Middle frontal gyrus (tissue), 1 donor: ENCODE data around the gene RPTOR.
"Not testable (repeated sequence)": the region's sequence is repeated elsewhere in the genome, so short reads cannot be mapped to it uniquely, and the experiment has no call there.

Source experiments
- DNase-seq: peaks from one replicate; pipeline ENCODE4 v3.0.0-alpha.2; 2015; ENCODE audit warnings: low spot score; ENCODE audit errors: extremely low spot score

The RPTOR gene

GRCh38 chr17:80539022-80539641 is 5.5 kb upstream of the RPTOR start:
- DNase-seq, result no peak

DNA sequence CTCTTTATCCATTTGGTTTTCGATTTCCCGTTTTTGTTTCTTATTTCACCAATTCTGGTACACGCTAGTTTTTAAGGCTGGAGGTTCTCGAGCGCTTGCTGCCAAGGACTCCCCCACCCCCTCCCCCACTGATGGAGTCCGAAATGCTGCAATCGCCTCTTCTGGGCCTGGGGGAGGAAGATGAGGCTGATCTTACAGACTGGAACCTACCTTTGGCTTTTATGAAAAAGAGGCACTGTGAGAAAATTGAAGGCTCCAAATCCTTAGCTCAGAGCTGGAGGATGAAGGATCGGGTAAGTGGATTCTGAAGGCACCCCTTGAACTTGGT is 825 bp downstream of the RPTOR start:
- no peak for DNase-seq

DNA sequence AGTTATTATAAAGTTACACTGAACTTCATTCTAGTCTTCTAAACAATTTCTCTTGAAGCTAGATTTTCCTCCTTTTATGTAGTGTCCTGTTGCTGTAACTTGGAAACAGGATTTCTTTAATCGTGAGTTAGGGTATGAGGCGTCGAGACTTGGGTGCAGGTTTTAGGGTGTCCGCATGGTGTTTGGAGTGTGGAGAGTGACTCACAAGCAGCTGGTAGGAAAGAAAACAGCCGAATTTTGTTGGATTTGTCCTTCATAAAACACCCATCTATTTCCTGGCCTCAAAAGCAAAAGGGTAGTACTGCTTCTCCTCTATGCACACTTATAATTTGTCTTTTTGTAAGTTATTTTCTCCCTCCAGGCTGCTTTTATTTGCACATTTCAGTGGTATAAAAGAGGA is 1.6 kb downstream of the RPTOR start:
- no peak for DNase-seq

- no peak for DNase-seq
Measured at GRCh38 chr17:80552523-80552922, 7.9 kb downstream of the RPTOR start.

DNA sequence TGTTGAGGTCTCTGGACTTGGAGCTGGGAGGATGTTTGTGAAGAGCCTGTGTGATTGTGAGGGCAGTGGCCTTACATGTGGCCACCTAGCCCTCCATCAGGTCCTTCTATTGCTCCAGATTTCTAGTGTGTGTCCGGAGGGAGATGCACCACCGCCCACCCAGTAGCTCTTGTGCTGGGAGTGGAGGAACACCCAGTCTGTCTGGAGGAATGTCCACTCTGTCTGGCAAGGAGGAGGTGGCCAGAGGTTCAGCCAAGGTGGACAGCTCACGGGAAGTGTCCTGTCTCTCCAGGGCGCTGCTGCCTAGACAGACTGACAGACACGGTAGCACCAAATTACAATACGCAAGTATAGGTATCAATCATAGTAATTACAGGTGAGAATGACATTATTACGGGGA is 10.6 kb downstream of the RPTOR start:
- DNase-seq, result no peak

- no peak for DNase-seq
Measured at GRCh38 chr17:80558046-80558445, 13.4 kb downstream of the RPTOR start.

DNA sequence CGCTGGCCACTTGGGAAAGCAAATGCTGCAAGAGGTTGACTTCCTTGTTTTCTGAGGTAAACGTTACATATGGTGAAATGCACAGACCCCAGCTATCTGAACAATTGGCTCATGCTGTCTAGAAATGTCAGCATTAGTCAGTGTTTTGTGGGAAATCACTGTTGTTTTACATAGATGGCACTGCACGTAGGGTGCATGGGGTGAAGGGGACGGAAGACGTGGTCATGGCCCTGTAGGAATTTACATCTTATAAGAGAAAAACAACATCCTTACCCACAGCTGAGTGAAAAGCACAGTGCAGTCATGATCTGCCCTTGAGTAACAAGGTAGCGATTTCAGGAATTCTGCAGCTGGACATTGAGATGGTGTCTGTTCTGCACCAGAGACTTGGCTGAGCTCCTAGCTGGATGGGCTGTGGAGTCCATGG is 15.2 kb downstream of the RPTOR start:
- DNase-seq, result no peak

DNA sequence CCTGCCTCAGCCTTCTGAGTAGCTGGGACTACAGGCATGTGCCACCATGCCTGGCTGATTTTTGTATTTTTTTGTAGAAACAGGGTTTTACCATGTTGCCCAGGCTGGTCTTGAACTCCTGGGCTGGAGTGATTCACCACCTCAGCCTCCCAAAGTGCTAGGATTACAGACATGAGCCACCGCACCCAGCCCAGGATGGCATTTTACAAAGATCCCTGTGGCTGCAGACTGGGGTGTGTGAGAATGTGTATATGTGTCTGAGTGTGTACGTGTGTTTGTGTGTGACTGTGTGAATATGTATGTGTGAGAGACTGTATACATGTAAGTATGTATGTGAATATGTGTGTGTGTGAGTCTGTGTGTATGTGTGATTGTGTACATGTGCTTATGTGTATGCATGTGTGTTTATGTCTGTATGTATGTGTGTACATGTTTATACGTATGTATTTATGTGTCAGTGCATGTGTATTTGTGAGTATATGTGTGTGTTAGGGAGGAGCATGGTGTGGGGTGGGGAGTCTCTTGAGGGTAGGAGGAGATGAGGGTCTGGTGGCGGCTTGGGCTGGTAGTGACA is 17.0 kb downstream of the RPTOR start:
- DNase-seq, result no peak

DNA sequence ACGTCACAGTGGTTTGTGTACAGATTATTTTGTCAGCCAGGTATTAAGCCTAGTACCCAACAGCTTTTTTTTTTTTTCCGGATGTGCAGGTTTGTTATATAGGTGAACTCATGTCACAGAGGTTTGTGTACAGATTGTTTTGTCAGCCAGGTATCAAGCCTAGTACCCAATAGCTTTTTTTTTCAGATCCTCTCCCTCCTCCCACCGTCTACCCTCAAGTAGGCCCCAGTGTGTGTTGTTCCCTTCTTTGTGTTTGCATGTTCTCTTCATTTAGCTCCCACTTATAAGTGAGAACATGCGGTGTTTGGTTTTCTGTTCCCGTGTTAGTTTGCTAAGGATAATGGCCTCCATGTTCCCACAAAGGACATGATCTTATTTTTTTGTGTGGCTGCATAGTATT is 19.9 kb downstream of the RPTOR start:
- DNase-seq, result no peak

DNA sequence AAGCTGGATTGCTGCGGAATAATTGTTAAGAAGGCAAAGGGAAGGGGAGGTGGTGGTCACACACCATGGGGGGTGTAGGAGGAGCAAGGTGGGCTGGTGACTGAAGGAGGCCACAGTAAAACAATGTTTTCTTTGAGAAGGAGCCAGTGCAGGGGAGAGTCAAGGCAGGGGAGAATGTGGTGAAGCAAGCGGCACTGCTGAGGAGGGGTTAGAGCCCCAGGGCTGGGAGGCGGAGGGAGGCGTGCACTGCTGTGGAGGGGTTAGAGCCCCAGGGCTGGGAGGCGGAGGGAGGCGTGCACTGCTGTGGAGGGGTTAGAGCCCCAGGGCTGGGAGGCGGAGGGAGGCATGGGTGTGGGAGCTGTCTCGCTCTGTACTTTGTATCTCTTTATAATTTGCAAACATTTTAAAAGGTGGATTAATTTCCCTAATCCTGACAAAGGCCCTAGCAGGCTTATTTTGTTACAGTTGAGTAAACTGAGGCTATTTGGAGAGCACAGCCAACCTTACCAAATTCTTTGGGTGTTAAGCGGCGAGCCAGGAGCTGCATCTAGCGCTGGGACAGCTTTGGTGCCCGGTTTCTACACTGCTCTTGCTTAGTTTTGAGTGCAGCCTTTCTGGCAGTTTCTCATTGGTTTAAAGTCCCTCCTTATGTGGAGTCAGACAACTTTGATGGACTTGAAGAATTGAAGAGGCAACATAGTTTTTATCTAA is 20.9 kb downstream of the RPTOR start:
- no peak for DNase-seq

DNA sequence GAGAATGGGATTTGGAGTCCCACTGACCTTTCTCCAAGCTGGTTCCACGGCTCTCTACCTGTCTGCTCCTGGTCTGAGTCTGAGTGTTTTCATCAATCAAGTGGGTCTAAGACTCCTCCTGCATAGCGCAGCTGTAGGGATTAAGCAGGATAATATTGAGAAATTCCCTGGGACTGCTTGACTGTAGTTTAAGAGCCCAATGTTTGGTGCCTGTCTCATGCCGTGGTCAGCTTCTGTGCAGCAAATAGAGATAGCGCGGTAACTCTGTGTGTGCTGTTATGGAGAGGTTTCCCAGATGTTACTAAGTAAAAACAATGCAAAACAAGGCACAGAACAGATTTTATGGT is 21.4 kb downstream of the RPTOR start:
- no peak for DNase-seq

- DNase-seq, result no peak
Measured at GRCh38 chr17:80568246-80568645, 23.6 kb downstream of the RPTOR start.

DNA sequence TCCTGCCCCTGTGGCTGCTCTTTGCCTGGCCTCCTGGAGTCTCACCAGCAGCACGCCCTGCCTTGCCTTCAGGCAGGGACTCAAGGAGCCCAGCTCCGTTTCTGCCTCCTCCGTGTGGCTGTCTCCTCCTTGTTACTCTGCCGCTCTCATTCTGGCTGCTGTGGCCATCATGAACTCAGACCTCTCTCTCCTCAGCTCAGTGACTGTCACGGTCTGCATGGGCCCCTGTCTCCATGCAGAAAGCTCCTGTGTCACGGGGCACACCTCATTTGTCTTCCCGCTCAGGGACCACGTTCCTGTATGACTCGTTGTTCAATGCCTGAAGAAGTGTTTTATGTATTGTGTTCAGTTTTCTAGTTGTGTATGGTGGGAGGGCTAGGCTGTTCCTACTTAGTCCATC is 25.3 kb downstream of the RPTOR start:
- DNase-seq, result no peak

GRCh38 chr17:80573701-80574100 is 29.1 kb downstream of the RPTOR start:
- no peak for DNase-seq

GRCh38 chr17:80574496-80574895 is 29.9 kb downstream of the RPTOR start:
- no peak for DNase-seq

DNA sequence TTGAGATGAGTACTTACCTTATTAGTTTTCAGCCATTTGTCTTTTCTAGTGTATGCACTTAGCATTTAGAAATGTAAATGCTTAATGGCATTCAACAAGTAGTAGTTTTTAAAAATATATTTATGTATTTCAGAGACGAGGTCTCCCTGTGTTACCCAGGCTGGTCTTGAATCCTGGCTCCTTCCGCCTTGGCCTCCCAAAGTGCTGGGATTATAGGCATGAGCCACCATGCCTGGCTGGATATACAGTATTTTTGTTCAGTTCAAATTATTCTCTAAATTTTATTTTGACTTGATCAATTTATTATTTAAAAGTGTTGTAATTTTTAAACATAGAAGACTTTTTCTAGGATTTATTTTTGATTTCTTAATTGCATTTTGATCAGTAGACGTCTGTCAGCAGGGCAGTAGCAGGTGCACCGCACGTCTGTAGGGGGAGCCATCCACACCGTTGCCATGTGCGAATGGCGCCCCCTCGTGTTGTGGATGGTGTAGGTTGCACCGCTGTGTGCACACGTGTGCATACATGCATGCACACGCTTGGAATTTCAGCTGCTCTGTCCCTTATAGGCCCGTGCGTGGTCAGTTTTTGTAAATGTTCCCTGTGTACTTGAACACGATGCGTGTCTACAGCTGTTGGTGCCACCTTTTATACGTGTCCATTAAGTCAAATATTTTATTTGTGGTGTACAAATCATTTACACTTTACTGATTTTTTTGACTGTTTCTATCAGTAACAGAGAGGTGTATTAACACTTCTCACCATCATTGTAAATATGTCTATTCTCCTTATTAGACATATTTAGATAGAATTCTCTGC is 30.6 kb downstream of the RPTOR start:
- DNase-seq, result no peak

- no peak for DNase-seq
Measured at GRCh38 chr17:80577876-80578570, 33.4 kb downstream of the RPTOR start.

DNA sequence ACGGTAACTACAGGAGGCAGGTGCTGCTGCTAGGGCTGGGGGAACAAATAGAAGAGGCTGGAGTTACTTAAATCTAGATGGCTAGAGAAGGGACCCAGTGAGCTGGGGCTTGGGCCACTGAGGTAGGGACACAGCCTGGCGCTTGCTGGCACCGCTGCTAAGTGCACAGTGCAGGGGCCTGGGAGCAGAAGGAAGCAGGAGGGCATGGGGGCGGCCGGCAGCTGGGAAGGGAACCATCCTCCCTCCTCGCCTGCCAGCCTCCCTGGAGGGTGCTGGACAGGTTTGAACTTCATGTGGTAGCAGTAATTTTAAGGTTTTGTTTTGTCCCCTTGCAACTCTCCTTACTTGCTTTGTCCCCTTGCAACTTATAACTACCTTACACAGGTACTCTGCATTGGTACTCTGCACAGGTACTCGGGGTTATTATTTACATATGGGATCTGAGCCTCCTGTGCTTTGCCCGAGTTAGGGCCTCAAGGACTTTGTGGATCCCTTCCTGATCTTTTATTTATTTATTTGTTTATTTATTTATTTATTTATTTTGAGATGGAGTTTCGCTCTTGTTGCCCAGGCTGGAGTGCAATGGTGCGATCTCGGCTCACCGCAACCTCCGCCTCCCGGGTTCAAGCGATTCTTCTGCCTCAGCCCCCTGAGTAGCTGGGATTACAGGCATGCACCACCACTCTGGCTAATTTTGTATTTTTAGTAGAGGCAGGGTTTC is 34.2 kb downstream of the RPTOR start:
- DNase-seq, result not testable (repeated sequence)

- no peak for DNase-seq
Measured at GRCh38 chr17:80582165-80582564, 37.5 kb downstream of the RPTOR start.

DNA sequence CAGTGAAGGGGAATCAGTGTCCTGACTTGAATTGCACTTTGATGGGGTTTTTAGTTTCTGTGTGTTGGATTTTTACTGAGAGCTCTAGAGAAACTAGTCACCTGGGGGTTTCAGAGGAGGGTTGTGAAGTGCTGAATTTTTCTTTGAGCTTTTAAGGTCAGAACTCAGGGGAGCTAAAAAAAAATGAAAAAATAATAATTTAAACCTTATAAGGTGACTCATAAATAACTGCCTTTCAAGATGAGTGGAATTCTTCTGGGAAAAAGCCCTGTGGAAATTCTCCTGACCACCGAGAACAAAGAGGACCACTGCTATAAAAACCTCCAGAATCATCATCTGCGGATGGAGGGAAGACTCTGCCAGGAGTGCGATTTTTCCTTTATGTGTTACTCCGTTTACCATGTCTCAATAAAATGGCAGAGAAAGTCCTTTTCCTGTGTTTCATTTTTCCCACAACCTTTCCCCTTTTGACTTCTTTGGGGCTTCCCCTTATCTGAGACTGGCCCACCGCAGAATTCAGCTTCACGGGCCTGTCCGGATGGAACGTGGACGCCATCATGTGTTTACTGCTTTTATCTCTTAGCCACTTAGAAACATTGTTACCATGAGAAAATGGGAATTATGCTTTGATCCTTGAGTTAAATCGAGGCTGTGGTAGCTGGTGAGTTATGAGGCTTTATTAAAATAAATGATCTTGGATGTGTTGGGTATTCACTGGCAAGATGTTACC is 39.7 kb downstream of the RPTOR start:
- no peak for DNase-seq
